Liver (tissue), 9 donors: ENCODE data around the gene LMOD2. TPM values are rescaled to one million over a fixed set of nuclear protein-coding genes. Genes with fewer than 3 reads are reported as not detected.
A peak's percentile ranks its signal among the peaks of the same experiment; 100 is the strongest.

Experiments
- DNase-seq: peaks from one replicate; pipeline ENCODE4 v3.0.0-alpha.2; 2017; ENCODE audit warnings: low spot score
- H3K27ac ChIP-seq, 2 donors: one replicate each; pipeline ENCODE4 v1.7.0; 2013; ENCODE audit warnings: inconsistent platforms in 2 of 2, low read length in 2 of 2, control low read depth in 1 of 2, low read depth in 1 of 2, mild to moderate bottlenecking in 1 of 2
- H3K27me3 ChIP-seq, 4 donors: one replicate each; pipeline versions ENCODE4 v1.6.1 to v1.7.0; 2013; ENCODE audit warnings: low read length in 3 of 4, inconsistent platforms in 1 of 4, mild to moderate bottlenecking in 1 of 4, moderate library complexity in 1 of 4; ENCODE audit not compliant: control insufficient read depth in 4 of 4, insufficient read depth in 4 of 4
- H3K36me3 ChIP-seq, 4 donors: one replicate each; pipeline versions ENCODE4 v1.6.1 to v1.7.0; 2013; ENCODE audit warnings: low read length in 3 of 4, mild to moderate bottlenecking in 3 of 4, low read depth in 1 of 4, moderate library complexity in 1 of 4; ENCODE audit not compliant: control insufficient read depth in 4 of 4, insufficient read depth in 3 of 4
- H3K4me1 ChIP-seq, 4 donors: one replicate each; pipeline versions ENCODE4 v1.6.1 to v1.7.0; 2013; ENCODE audit warnings: low read length in 3 of 4, mild to moderate bottlenecking in 3 of 4, moderate library complexity in 1 of 4; ENCODE audit not compliant: control insufficient read depth in 4 of 4, insufficient read depth in 4 of 4
- H3K4me3 ChIP-seq, 3 donors: one replicate each; pipeline versions ENCODE4 v1.6.1 to v1.7.0; 2013; ENCODE audit warnings: low read length in 3 of 3, control low read depth in 1 of 3, low read depth in 1 of 3, mild to moderate bottlenecking in 1 of 3
- H3K9ac ChIP-seq, 2 donors: one replicate each; pipeline ENCODE4 v1.7.0; 2013; ENCODE audit warnings: low read length in 2 of 2, mild to moderate bottlenecking in 2 of 2, moderate library complexity in 2 of 2, control low read depth in 1 of 2, low read depth in 1 of 2
- H3K9me3 ChIP-seq, 4 donors: one replicate each; pipeline versions ENCODE4 v1.6.1 to v1.7.0; 2013; ENCODE audit warnings: low read length in 3 of 4; ENCODE audit not compliant: control insufficient read depth in 4 of 4
- ATF3 ChIP-seq: IDR thresholded peaks from 2 replicates; pipeline ENCODE4 v1.6.1; 2016; ENCODE audit warnings: antibody characterized with exemption
- CTCF ChIP-seq: fragments of 150-350 bp; IDR thresholded peaks from 2 replicates; pipeline ENCODE4 v1.5.1; 2017; ENCODE audit warnings: improper control_type of control experiment, low read depth, low read length; ENCODE audit not compliant: missing input control
- EGR1 ChIP-seq, 2 donors: IDR thresholded peaks; 2 replicates each; pipeline ENCODE4 v1.6.1; 2016 to 2018; ENCODE audit warnings: antibody characterized with exemption in 2 of 2, low read depth in 2 of 2
- FOXA1 ChIP-seq: IDR thresholded peaks from 2 replicates; pipeline ENCODE4 v1.6.1; 2016; ENCODE audit warnings: antibody characterized with exemption
- FOXA2 ChIP-seq: IDR thresholded peaks from 2 replicates; pipeline ENCODE4 v1.6.1; 2016; ENCODE audit warnings: antibody characterized with exemption
- HNF4A ChIP-seq, 2 donors: conservative IDR thresholded peaks; 2 replicates each; pipeline ENCODE4 v1.6.1; 2016; ENCODE audit warnings: antibody characterized with exemption in 2 of 2, mild to moderate bottlenecking in 2 of 2
- MAX ChIP-seq: IDR thresholded peaks from 2 replicates; pipeline ENCODE4 v1.6.1; 2016; ENCODE audit warnings: antibody characterized with exemption
- NR2F2 ChIP-seq: IDR thresholded peaks from 2 replicates; pipeline ENCODE4 v1.6.1; 2016; ENCODE audit warnings: antibody characterized with exemption
- RAD21 ChIP-seq, 2 donors: IDR thresholded peaks; 2 replicates each; pipeline ENCODE4 v1.6.1; 2016; ENCODE audit warnings: antibody characterized with exemption in 2 of 2, mild to moderate bottlenecking in 2 of 2
- RXRA ChIP-seq, 2 donors: IDR thresholded peaks; 2 replicates each; pipeline ENCODE4 v1.6.1; 2017 to 2018; ENCODE audit warnings: antibody characterized with exemption in 2 of 2, mild to moderate bottlenecking in 1 of 2
- SP1 ChIP-seq: IDR thresholded peaks from 2 replicates; pipeline ENCODE4 v1.6.1; 2018; ENCODE audit warnings: antibody characterized with exemption, mild to moderate bottlenecking
- TAF1 ChIP-seq: conservative IDR thresholded peaks from 2 replicates; pipeline ENCODE4 v1.6.1; 2016; ENCODE audit warnings: antibody characterized with exemption, mild to moderate bottlenecking
- YY1 ChIP-seq: IDR thresholded peaks from 2 replicates; pipeline ENCODE4 v1.6.1; 2016; ENCODE audit warnings: antibody characterized with exemption, mild to moderate bottlenecking
- WGBS: extraction: QIAGEN DNeasy Blood & Tissue Kit; methylation state at CpG from one replicate; pipeline ENCODE4 v1.1.7; 2013; 5-methylcytosine and 5-hydroxymethylcytosine counted together
- polyA plus RNA-seq, 2 donors: library from polyadenylated mRNA; stranded (reverse) in 1 of 2; unstranded in 1 of 2; fragments of 200-250 nt in 1 of 2; fragments of >200 nt in 1 of 2; fragmentation: Nextera tagmentation in 1 of 2; extraction: Ambion mirVana in 1 of 2; gene quantifications; one replicate each; pipeline versions ENCODE4 v1.2.1 to v1.2.3, GENCODE V29; 2013 to 2015
- total RNA-seq, 2 donors: library from RNA; depleted of rRNA; stranded (reverse); fragments of >200 nt; gene quantifications; one replicate each; pipeline ENCODE4 v1.2.3, GENCODE V29; 2014
- TF ChIP-seq, protein P1 (sequence below): IDR thresholded peaks from 2 replicates; pipeline ENCODE4 v1.6.1; 2016; ENCODE audit warnings: antibody characterized with exemption, mild to moderate bottlenecking
- donor health status: healthy.
- donor health status: healthy.
- donor health status: healthy.
- donor health status: healthy.
- donor health status: healthy.

The LMOD2 gene
- total and polyA plus RNA-seq, 4 donors, result not detected

DNA sequence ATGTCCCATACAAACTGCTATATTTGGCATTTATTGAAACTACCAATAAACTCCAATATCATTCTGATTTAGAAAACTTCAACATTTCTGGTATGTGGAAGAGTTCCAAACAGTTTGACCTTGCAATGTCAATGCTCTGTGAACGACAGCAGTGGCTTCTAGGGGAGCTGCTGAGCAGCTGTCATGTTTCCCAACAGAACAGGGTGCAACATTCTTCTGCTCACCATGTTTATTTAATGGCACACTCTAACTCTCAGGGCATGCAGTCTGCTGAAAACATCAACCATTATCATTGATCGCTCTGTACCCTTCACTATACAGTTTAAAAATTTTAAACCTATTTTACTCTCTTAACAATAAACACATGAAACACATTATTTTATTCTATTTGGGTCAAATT is 25.9 kb downstream of the LMOD2 start (continued):
- TF ChIP-seq, protein P1, sequence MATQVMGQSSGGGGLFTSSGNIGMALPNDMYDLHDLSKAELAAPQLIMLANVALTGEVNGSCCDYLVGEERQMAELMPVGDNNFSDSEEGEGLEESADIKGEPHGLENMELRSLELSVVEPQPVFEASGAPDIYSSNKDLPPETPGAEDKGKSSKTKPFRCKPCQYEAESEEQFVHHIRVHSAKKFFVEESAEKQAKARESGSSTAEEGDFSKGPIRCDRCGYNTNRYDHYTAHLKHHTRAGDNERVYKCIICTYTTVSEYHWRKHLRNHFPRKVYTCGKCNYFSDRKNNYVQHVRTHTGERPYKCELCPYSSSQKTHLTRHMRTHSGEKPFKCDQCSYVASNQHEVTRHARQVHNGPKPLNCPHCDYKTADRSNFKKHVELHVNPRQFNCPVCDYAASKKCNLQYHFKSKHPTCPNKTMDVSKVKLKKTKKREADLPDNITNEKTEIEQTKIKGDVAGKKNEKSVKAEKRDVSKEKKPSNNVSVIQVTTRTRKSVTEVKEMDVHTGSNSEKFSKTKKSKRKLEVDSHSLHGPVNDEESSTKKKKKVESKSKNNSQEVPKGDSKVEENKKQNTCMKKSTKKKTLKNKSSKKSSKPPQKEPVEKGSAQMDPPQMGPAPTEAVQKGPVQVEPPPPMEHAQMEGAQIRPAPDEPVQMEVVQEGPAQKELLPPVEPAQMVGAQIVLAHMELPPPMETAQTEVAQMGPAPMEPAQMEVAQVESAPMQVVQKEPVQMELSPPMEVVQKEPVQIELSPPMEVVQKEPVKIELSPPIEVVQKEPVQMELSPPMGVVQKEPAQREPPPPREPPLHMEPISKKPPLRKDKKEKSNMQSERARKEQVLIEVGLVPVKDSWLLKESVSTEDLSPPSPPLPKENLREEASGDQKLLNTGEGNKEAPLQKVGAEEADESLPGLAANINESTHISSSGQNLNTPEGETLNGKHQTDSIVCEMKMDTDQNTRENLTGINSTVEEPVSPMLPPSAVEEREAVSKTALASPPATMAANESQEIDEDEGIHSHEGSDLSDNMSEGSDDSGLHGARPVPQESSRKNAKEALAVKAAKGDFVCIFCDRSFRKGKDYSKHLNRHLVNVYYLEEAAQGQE, result peak; percentile 61
- no peak for TF ChIP-seq TAF1
- peak; percentile 56 for TF ChIP-seq ATF3
- TF ChIP-seq FOXA2, result peak; percentile 97
- TF ChIP-seq RXRA (IDR thresholded peaks at IDR 0.05), result peak; percentile 91
- peak; percentile 92 for TF ChIP-seq YY1
- peak; percentile 96 for TF ChIP-seq FOXA1
- TF ChIP-seq RAD21 (IDR thresholded peaks at IDR 0.05), result peak; percentile 52 to 69

DNA sequence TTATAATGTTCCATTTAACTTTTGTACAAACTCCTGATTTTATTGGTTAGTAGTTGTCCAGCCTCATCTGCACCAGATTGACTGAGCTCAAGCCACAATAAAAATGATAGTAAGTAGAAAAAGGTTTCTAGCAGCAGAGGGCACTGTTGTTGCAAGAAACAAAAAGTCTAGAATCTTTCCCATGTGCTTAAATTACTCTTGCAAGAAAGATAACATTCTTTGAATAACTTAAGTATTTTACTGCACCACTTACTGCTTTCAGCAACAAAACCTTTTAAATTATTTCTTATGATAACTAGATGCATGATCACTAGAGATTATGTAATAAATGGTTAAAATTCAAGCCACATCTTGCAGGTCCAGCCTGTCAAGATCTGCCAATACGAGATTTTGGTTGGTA is 27.0 kb downstream of the LMOD2 start:
- no peak for TF ChIP-seq RXRA (IDR thresholded peaks at IDR 0.05)
- peak; percentile 82 to 86 for TF ChIP-seq RAD21 (IDR thresholded peaks at IDR 0.05)
- peak in 1 of 2 donors; percentile 35 for TF ChIP-seq HNF4A (conservative IDR thresholded peaks at IDR 0.05)
- no peak for TF ChIP-seq MAX
- no peak for TF ChIP-seq TAF1
- TF ChIP-seq CTCF, result peak; percentile 54
- TF ChIP-seq ATF3, result no peak
- TF ChIP-seq SP1, result no peak
- no peaks in the 10 kb centered on the region for H3K9me3 ChIP-seq
- DNase-seq, result no peak
- no peak overlapping the region for H3K27ac ChIP-seq
- peaks cover 0 to 15% (median 5%) of the 10 kb centered on the region in 4 donors for H3K36me3 ChIP-seq
- 32% methylated on average over 1 of the region's 1 CpG for WGBS
- H3K9ac ChIP-seq, result peak overlapping the region in 1 of 2 donors; percentile 14
- peaks cover 6 to 51% (median 38%) of the 10 kb centered on the region in 4 donors for H3K4me1 ChIP-seq
- no peaks in the 10 kb centered on the region for H3K27me3 ChIP-seq
- H3K4me3 ChIP-seq, result no peak overlapping the region

- 94% methylated on average over 2 of the region's 2 CpGs for whole genome bisulfite sequencing
- Histone ChIP-seq H3K9me3 (no peaks in the 10 kb centered on the region), H3K36me3 (peaks cover 0 to 30% (median 14%) of the 10 kb centered on the region in 4 donors)
These were observed 31.5 kb downstream of the LMOD2 start for GRCh38 chr7:123687161-123687560.

More at GRCh38 chr7:123687161-123687560, 31.5 kb downstream of the LMOD2 start:
- no peak for TF ChIP-seq EGR1 (IDR thresholded peaks at IDR 0.05; ENCODE audit: low read depth in 2 of 2)
- no peak for TF ChIP-seq NR2F2
- Histone ChIP-seq H3K4me1 (peaks cover 0 to 12% (median 8%) of the 10 kb centered on the region in 4 donors), H3K4me3 (no peak overlapping the region), H3K9ac (no peak overlapping the region), H3K27me3 (no peaks in the 10 kb centered on the region), H3K27ac (no peak overlapping the region)
- DNase-seq, result no peak
